Retinal pigment epithelial cell (primary cell): Measurements from ENCODE around the gene KCNK6.

Experiments
- DNase-seq: peaks from one replicate; pipeline ENCODE4 v3.0.0-alpha.2; 2010; ENCODE audit warnings: low read depth
- H3K4me3 ChIP-seq: 2 replicates; pipeline ENCODE4 v1.5.1; 2011; ENCODE audit warnings: mild to moderate bottlenecking, low read length, control low read depth, moderate library complexity
- CTCF ChIP-seq: conservative IDR thresholded peaks from 2 replicates; pipeline ENCODE4 v1.5.1; 2011; ENCODE audit warnings: low read depth, low read length, control low read depth, inconsistent platforms

Gene KCNK6

GRCh38 chr19:38285567-38285966, 34.1 kb upstream of the KCNK6 start:
- no peak for DNase-seq
- no peak overlapping the region for H3K4me3 ChIP-seq
- no peak for TF ChIP-seq CTCF

- TF ChIP-seq CTCF = no peak
- H3K4me3 ChIP-seq = no peak overlapping the region
- no peak for DNase-seq
Observed at GRCh38 chr19:38287604-38288003, 32.0 kb upstream of the KCNK6 start.

GRCh38 chr19:38288123-38288855, 31.4 kb upstream of the KCNK6 start:
- no peak for DNase-seq
- no peak overlapping the region for H3K4me3 ChIP-seq
- TF ChIP-seq CTCF = no peak

GRCh38 chr19:38289955-38290354, 29.7 kb upstream of the KCNK6 start:
- DNase-seq = no peak

GRCh38 chr19:38290631-38291147, 29.0 kb upstream of the KCNK6 start:
- DNase-seq = no peak
- no peak for TF ChIP-seq CTCF
- no peak overlapping the region for H3K4me3 ChIP-seq

More at GRCh38 chr19:38289955-38290354, 29.7 kb upstream of the KCNK6 start:
- no peak overlapping the region for H3K4me3 ChIP-seq
- TF ChIP-seq CTCF = no peak

- no peak overlapping the region for H3K4me3 ChIP-seq
- DNase-seq = no peak
- TF ChIP-seq CTCF = no peak
Observed at GRCh38 chr19:38291855-38292254, 27.8 kb upstream of the KCNK6 start.

GRCh38 chr19:38293281-38293680, 26.4 kb upstream of the KCNK6 start:
- no peak for DNase-seq
- H3K4me3 ChIP-seq = no peak overlapping the region
- no peak for TF ChIP-seq CTCF
